Eye (tissue), 1 donor: ENCODE measurements around the gene CELF1.
A peak's percentile ranks its signal among the peaks of the same experiment; 100 is the strongest.

Experiments used
- DNase-seq: peaks from one replicate; pipeline ENCODE4 v3.0.0-alpha.2; 2015

Gene CELF1

DNA sequence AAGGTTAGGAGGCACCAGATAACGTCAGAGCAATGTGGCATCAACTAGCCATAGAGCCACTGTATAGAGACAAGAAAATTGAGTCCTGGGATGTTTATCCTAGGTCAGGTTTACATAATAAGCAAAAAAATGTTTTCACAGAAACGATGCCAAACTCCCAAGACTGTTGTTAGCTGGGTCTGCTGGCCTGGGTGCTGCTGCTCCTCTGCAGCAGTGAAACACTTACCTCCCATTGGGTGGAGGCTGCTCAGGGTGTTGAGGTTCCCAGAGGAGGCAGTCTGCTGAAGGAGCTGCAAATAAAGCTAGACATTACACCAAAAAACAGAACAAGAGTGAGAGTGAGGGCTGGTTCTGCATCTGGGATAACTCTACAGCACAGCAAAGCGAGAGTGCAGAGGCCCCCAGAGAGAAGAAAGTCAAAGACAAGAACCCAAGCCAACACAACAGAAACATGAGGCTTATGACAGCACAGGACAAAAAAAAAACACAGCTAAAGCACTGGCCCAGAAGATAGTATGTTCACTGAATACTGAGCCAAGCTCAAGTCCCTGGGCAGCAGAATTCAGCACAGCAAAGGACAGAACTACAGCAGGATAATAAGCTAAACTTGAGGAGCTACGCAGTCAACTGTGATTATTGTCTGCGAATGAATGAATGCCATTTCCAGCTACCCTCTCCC, 74.1 kb downstream of the CELF1 start:
- no peak for DNase-seq

DNA sequence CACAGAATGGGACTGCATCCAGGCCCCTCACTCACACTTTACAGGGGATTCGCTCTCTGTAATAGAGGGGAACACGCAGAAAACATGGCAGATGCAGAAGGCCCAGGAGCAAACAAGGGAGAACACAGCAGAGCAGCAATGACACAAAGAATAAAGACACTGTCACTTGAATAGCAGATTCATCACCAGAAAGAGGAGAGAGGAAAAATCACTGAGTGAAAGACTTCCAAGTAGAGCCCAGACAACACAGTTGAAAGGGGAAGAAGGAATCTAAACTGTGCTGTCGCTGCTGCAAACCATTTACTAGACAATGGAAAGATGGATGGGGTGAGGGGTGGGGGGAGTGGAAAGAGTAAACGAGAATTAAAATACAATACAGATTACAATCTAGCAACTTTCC, 75.2 kb downstream of the CELF1 start:
- no peak for DNase-seq

DNA sequence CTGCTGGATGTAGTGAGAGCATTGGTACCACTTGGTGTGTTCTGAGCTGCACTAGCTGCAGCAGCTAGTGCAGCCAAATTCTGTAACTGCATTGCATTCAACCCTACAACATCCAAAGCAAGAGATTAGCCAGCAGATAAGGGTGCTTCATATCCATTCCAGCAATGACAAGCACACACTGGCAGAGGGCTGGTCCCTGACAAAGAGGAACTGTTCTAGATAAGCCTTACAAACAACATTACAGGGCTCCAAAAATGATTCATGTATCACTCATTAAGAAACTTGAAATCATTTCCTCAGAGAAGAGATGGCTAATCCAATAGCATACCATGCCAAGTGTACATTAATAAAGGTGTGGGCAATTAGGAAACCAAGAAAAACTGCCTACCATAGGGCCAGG, 75.6 kb downstream of the CELF1 start:
- DNase-seq = no peak

DNA sequence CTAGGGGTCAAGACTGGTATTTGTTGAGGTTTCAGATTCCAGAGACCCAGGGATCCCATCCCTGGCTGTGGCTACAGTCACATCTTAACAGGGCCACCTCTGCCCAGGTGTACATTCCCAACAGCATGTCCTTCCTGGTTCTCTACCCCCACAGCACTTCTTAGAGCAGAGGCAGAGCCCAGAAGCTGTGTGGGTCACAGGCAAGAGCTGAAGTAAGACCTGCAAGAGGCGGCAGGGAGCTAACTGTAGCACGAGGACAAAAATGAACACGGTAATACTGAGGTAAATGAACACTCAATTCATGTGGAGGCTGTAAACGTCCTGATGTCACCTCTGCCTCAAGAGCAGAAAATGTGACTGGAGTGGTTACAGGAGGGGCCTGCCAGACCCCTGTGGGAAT, 82.3 kb downstream of the CELF1 start:
- DNase-seq = no peak

DNA sequence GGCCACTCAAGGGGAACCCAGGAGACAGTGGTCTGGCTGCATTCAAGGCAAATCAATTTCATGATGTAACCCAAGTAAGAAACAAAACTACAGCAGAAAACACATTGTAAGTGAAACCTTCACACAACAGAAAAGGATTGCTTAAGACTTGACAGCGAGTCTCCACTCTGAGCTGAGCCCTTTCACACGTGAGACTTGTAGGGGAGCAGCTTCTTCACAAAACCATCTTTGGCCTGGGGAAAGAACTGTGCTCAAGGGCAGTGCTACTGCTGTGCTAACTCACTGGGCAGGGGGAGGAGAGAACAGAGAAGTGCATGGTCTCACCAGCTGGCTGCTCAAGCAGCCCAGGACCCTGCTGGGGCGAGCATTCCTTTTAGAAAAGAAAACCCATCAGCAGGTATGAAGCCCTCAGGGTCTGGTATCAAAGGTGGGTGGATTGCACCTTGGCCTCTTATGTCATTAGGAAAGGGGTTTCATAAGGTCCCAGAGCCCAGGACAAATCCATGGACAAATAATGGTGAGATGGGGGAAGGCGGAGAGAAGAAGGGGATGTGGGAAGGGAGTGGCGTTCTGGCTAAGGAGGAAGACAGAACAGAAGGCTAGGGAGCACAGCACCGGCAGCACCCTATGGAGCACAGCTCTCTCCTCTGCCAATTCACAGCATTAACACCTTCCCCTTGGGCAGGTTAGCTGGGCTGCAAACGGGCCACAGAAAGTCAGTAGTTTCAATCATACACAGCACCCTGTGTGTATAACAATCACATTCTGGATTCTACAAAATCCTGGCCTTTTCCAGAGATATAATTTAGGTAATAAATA, 83.4 kb downstream of the CELF1 start:
- no peak for DNase-seq

DNA sequence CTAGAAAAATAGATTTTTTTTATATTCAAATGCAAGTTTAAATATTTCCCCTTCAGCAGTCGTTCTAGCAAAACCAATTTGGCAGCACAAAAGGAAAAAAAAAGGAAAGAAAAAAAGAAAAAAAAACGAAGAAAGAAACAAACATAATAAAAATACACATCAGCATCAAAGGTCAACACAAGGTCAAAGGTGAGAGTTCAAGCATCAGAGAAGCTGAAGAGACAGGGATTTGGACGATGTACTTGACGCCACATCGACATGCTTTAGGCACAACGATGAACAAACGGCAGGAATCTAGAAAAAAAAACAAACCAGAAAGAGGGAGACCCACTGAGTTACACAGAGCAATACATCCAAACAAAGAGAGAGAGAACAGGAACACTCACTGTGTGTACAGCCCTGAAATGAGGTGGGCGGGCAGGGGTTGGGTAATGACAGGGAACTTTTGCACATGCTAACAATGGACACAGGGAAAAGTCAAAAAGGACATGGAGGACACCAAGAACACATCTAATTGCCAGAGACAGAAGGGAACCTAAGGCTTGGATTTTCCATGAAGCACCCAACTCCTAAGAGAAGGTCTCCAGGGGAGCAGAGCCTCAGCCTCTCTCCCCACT, 84.2 kb downstream of the CELF1 start:
- peak; percentile 52 for DNase-seq

DNA sequence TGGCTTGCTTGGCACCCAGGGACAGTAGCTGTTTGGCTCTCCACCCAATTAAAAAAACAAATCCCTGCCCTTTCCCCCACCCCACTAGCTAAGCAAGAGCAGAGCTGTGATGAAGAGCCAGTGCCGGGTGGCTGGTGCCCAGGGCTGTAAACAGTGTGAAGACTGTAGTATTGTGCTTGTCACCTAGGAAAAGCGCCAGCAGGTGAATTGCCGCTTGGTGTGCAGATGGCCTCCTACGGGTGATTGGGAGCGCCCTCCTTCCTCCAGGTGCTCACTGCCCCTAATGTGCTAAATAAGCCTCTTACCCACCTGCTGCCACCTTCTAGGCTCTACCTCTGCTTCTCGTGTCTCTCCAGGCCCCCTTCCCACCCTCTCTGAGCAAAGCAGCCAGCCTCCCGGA, 85.6 kb downstream of the CELF1 start:
- DNase-seq = no peak

DNA sequence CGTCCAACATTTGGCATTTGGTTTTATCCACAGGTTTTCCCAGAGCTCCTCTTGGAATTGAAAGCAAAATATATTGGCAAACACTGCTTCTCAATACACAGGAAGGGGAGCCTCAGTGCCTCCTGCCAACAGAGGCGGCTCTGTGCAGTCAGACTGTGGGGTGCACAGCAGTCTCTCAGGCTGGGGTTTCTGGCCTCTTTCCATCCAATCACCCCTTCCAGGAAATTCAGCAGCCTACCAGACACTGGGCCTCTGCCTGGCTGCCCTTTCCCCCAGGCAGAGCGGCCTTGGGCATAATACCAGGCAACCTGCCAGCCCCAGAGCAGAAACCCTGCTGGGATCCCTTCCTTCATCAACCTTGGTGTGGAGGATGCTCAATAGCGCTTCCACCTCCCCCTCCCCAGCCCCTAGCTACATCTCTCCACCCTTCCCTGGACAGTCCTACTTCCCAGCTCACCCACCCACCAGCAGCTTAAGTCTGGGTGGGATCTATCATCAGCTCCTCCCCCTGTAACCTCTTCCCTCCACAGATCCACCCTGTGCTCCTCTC, 86.2 kb downstream of the CELF1 start:
- DNase-seq = peak; percentile 35

DNA sequence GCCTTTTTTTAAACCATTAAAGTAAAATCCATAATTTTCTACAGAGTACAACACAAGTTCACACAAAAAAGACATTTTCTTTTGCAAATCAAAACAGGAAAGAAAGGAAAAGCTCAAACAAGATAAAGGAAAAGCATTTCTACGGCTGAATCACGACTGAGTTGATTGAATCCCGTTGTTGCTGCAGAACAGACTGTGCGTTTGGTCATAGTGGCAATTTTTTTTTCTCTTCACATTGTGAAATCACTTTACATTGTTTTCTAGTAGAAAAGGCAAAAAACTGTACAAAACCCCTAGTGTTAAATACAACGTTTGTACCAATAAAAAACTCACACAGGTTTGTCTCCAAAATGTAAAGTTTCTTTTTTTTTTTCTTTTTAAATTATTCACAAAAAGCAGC, 86.7 kb downstream of the CELF1 start:
- DNase-seq = no peak

DNA sequence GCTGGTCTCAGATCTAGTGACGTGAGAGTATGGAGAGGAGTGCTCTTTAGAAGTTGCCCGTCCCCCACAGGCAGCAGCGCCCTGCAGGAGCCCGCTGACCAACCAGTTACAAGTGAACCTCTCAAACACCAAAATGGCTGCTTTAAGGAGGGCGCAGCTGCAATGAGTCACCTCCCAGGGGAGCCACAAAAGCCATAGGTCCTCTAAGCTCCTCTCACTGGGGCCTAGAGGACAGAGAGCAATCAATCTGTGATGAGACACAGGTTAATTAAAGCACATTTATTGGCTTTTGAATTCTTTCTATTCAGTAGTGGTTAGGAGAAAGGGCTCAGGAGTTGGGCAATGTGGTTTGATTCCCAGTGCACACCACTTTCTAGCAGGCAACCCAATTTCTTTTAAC, 88.4 kb downstream of the CELF1 start:
- DNase-seq = peak; percentile 75

DNA sequence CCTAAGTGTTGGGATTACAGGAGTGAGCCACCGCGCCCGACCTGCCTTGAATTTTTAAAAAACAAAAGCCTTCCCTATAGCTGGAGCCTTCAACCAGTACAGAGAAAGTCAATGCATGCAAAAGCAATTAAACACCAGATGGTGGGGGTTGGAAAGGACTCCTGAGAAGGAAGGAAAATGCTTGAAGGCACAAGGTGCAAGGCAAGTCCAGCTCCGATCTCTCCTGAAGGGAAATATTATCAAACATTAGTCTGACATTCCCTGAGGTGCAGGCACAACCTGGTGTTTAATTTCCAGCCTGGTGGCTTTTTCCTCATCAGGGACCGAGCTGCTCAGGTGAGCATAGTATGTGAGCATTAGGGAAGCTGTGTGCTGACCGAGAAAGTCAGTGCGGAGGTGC, 91.1 kb downstream of the CELF1 start:
- DNase-seq = no peak

DNA sequence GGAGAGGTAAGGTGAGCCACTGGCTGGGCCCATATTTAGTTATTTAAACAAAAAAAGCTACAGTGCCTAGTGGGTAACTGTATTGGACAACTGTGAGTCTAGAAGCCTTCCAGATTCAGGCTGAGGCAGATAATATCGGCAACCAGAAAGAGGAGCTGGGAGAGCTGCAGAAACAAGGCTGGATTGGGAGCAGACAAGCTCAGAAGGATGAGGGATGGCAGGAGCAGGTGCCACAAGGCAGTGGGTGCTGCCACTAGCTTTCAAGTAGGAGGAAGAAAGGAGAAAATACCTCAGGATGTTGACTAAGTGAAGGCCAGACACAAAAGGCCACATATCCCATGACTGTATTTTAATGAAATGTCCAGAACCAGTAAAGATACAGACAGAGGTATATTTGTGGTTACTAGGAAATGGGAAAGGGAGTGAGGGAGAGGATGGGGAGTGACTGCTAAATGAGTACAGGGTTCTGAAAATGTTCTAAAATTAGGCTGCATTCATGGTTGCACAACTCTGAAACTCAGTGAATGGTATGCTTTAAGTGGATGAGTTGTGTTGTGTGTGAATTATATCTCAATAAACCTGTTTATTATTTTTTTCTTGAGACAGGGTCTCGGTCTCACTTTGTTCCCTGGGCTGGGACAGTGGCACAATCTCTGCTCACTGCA, 92.2 kb downstream of the CELF1 start:
- no peak for DNase-seq

DNA sequence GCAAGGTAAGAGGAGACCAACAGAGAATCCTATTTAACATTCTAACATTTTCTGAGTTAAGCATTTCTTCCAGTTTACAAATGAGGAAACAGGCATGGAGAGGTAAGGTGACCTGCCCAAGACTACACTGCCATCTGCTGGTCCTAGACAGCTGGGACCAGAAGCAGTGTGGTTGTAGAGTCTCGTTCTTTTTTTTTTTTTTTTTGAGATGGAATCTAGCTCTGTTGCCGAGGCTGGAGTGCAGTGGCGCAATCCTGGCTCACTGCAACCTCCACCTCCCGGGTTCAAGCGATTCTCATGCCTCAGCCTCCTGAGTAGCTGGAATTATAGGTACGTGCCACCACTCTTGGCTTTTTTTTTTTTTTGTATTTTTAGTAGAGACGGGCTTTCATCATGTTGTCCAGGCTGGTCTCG, 98.7 kb downstream of the CELF1 start:
- DNase-seq = peak; percentile 82

DNA sequence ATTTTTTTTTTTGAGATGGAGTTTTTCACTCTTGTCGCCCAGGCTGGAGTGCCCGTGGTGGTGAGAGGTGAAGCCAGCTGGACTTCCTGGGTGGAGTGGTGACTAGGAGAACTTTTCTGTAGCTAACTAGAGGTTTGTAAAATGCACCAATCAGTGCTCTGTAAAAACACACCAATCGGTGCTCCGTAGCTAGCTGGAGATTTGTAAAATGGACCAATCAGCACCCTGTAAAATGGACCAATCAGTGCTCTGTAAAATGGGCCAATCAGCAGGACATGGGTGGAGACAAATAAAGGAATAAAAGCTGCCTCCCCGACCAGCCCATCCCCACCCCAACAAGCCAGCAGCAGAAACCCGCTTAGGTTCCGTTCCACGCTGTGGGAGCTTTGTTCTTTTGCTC, 99.6 kb downstream of the CELF1 start:
- DNase-seq = no peak

DNA sequence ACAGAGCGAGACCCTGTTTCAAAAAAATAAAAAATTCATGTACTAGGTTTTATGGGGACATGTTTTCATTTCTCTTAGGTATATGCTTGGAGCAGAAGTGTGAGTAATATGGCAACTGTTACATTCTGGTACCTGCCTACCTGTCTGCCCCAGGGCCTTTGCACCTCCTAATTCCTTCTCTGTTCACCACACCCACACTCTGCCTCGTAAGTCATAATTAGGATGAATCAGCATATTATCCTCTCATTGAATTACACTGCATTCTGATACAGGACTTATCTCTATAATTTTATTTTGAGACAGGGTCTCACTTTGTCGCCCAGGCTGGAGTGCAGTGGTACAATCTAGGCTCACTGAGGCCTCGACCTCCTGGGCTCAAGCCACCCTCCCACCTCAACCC, 100.9 kb downstream of the CELF1 start:
- DNase-seq = no peak

DNA sequence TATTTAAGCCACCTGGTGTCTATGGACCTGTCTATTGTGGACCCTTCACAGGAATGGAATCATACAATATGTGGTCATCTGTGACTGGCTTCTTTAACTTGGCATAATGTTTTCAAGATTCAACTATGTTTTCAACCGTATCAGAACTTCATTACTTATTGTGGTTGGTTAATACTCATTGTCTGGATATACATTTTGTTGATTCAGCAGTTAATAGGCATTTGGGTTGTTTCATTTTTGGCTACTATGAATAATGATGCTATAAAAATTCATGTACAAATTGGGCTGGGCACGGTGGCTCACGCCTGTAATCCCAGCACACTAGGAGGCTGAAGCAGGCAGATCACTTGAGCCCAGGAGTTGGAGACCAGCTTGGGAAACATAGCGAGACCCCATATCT, 101.5 kb downstream of the CELF1 start:
- DNase-seq = no peak

DNA sequence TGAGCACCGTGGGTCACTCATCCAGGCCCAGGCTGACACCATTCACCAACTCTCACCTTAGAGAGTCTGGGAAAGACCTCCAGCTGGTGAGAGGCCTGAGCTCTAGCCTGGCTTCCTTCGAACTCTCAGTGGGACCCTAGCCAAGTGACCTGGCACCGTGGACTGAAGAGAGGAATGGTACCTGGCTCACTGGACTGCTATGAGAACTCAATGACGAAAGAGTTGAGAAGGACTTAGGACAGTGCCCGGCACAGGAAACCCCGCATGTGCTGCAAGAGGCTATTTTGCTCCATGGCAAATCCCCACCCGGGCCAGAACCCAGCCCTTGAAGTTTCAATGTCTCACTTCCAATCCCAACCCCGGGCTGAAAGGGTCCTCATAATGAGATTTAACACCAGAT, 103.4 kb downstream of the CELF1 start:
- no peak for DNase-seq

DNA sequence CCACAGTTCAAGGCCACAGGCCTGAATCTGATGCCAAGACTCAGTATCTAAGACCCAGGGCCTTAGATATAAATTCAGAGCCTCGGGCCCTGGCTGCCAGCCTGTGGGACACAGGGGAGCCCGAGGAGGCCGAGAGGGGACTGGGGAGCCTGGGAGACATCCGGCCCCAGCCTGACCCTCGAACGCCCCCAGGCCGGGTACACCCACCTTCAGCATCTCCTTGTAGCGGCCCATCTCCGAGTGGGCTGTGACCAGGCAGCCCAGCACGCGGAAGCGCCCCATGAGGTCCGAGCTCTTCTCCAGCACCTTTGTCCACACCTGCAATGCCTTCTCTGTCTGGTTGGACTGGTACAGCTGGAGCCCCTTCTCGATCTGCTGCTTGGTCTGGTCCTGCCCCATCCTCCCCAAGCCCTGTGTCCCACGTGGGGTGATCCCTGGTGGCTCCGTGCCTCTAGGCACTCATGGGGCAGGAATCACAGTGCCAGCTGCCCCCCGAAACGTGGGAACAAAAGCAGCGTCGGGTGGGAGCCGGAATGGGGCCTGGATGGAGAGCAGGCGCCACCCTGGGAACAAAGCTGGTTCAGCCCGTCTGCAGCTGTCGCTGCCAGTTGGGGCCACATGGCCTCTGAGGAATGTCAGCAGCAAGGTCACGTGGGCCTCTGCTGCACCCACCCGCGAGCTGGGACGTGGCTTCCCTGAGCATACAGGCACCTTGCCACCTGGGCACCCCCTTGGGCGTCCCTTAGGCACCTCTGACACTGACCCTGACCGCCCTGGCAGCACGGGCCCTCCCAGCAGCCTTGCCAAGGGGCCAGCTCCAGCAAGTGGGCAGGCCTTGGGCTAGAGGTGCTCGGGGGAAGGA, 104.1 kb downstream of the CELF1 start, which contains the start of gene RAPSN:
RAPSN (minus strand) TSS at position 571 of the 862 bp plus-strand sequence; CDS start at position 399, 172 bp downstream.
- DNase-seq = no peak

DNA sequence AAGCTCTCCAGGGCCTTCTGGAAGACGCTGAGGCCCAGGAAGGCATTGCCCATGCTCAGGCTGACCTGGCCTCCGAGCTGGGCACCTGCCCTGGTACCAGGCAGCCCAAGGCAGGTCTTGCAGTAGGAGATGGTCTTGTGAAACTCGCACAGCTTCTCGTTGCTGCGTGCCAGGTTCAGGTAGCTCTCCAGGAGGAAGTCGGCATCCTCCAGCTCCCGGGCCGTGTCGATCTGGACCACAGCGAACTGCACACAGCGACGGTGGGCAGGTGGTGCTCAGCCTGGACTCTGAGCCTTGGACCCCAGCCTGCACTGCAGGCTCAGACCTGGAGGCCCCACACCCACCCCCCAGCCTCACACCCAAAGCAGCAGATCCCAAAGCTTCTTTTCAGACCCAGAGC, 105.0 kb downstream of the CELF1 start:
- no peak for DNase-seq

DNA sequence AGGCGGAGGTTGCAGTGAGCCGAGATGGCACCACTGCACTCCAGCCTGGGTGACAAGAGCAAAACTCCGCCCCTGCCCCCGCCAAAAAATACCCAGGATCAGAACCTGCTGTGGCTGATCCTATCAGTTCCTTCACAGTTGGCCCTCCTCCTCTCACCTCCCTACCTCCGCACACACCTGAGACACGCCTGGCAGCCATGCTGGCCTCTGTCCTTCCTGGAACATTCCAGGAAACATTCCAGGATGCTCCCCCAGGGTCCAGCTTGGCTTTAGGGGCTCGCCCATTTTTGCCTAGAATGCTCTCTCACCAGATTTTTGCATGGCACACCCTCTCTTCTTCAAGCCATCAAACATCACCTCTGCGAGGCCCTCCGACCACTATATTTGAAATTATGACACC, 106.1 kb downstream of the CELF1 start:
- no peak for DNase-seq

DNA sequence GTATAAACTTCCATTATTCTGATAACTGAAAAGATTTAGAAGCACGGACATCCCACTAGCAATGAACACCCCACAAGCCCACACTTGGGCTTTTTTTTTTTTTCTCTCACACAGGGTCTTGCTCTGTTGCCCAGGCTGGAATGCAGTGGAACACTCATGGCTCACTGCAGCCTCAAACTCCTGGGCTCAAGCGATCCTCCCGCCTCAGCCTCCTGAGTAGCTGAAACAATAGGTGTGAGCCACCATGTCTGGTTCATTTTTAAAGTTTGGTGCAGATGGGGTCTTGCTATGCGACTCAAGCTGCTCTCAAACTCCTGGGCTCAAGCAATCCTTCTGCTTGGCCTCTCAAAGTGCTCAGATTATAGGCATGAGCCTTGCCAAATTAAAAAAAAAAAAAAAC, 107.1 kb downstream of the CELF1 start:
- no peak for DNase-seq

DNA sequence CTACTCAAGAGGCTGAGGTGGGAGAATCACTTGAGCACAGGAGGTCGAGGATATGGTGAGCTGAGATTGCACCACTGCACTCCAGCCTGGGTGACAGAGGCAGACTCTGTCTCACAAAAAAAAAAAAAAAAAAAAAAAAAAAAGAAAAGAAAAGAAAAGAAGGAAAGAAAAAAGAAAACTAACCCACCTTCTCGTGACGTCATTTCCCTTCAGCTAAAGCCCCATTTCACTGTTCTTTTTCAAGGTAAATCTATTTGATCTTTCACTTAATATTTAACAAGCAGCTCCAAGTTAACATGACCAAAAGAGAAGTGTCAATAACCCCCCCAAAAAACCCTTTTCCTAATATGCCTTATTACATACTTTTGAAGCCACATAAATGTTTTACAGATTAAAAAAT, 109.1 kb downstream of the CELF1 start:
- no peak for DNase-seq
